Prostate gland (tissue), 2 donors: ENCODE data around the gene DYNLT2B. TPM values are rescaled to one million over a fixed set of nuclear protein-coding genes. Genes with fewer than 3 reads are reported as not detected.
A peak's percentile ranks its signal among the peaks of the same experiment; 100 is the strongest.
"Not testable (repeated sequence)": the region's sequence is repeated elsewhere in the genome, so short reads cannot be mapped to it uniquely, and the experiment has no call there.

ENCODE experiments used
- DNase-seq: peaks from one replicate; pipeline ENCODE4 v3.0.0-alpha.2; 2019; ENCODE audit warnings: low spot score
- H3K27ac ChIP-seq, 2 donors: fragments of 200-600 bp; sonication (generic); 2 replicates each; pipeline ENCODE4 v1.5.1; 2017 to 2019
- H3K27me3 ChIP-seq: fragments of 200-600 bp; sonication (generic); replicated peaks from 2 replicates; pipeline ENCODE4 v1.5.1; 2019; ENCODE audit not compliant: insufficient read depth
- H3K36me3 ChIP-seq, 2 donors: fragments of 200-600 bp; sonication (generic); 1 replicate in 1 of 2; 2 replicates in 1 of 2; pipeline versions ENCODE4 v1.5.1 to v1.8.1; 2017 to 2019
- H3K4me1 ChIP-seq: fragments of 200-600 bp; sonication (generic); replicated peaks from 2 replicates; pipeline ENCODE4 v1.5.1; 2019
- H3K4me3 ChIP-seq, 2 donors: fragments of 200-600 bp; sonication (generic); 2 replicates each; pipeline ENCODE4 v1.5.1; 2017 to 2019
- H3K9me3 ChIP-seq: fragments of 200-600 bp; sonication (generic); 2 replicates; pipeline ENCODE4 v1.5.1; 2017
- POLR2A ChIP-seq: fragments of 450-650 bp; IDR thresholded peaks from one replicate; pipeline ENCODE4 v1.6.1; 2016; ENCODE audit warnings: antibody characterized with exemption, mild to moderate bottlenecking
- POLR2AphosphoS5 ChIP-seq: sonication (generic); formaldehyde crosslinking; IDR thresholded peaks from one replicate; pipeline ENCODE4 v1.6.1; 2017; ENCODE audit warnings: antibody characterized with exemption
- WGBS: methylation state at CpG from one replicate; pipeline ENCODE4 v1.1.5; 2018; 5-methylcytosine and 5-hydroxymethylcytosine counted together
- intact Hi-C: fragments of 100-400 bp; cut with DNase I; formaldehyde crosslinking; loops from one replicate; pipeline ENCODE4 v1.14.2; 2022
- total RNA-seq, 2 donors: library from RNA; depleted of rRNA; stranded (reverse); fragments of >200 nt; gene quantifications; one replicate each; pipeline ENCODE4 v1.1.0, GENCODE V29; 2016
- TF ChIP-seq, protein P1 (sequence below), 4 experiments: fragments of 200-600 bp in 2 of 4; fragments of 450-650 bp in 2 of 4; sonication (generic) in 2 of 4; IDR thresholded peaks; 1 replicate in 3 of 4; 2 replicates in 1 of 4; pipeline ENCODE4 v1.5.1; 2016 to 2019; ENCODE audit warnings: antibody characterized with exemption in 4 of 4, mild to moderate bottlenecking in 2 of 4, moderate library complexity in 2 of 4

Gene DYNLT2B
- total RNA-seq, 2 donors from 2014 or later = 6.5 to 15.3 TPM

GRCh38 chr3:196323016-196323415 is 5.0 kb upstream of the DYNLT2B start:
- no peaks in the 10 kb centered on the region for H3K4me1 ChIP-seq
- no peaks in the 10 kb centered on the region for H3K27me3 ChIP-seq
- H3K27ac ChIP-seq = no peak overlapping the region
- TF ChIP-seq, protein P1, sequence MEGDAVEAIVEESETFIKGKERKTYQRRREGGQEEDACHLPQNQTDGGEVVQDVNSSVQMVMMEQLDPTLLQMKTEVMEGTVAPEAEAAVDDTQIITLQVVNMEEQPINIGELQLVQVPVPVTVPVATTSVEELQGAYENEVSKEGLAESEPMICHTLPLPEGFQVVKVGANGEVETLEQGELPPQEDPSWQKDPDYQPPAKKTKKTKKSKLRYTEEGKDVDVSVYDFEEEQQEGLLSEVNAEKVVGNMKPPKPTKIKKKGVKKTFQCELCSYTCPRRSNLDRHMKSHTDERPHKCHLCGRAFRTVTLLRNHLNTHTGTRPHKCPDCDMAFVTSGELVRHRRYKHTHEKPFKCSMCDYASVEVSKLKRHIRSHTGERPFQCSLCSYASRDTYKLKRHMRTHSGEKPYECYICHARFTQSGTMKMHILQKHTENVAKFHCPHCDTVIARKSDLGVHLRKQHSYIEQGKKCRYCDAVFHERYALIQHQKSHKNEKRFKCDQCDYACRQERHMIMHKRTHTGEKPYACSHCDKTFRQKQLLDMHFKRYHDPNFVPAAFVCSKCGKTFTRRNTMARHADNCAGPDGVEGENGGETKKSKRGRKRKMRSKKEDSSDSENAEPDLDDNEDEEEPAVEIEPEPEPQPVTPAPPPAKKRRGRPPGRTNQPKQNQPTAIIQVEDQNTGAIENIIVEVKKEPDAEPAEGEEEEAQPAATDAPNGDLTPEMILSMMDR (IDR thresholded peaks at IDR 0.05) = no peak
- TF ChIP-seq POLR2AphosphoS5 = no peak
- TF ChIP-seq POLR2A = no peak
- H3K4me3 ChIP-seq = no peak overlapping the region
- H3K36me3 ChIP-seq = no peaks in the 10 kb centered on the region
- intact Hi-C loops = no loop called here
- 95% methylated on average over 4 of the region's 4 CpGs for WGBS
- DNase-seq = no peak
- no peaks in the 10 kb centered on the region for H3K9me3 ChIP-seq

DNA sequence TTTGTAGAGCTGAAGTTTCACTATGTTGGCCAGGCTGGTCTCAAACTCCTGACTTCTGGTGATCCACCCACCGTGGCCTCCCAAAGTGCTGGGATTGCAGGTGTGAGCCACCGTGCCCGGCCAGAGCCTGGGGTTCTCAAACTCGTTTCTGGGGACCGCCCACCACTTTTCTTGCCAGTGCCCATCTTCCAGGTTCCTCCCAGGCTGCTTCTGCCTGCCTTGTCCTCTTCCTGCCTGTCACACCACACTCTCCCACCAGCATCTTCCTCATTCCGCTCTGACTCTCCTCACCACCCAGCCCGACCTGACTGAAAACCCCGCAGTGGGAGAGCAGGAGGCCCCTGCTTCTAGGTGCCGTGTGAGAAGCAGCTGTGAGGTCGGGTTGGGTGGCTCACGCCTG is 3.1 kb upstream of the DYNLT2B start:
- Histone ChIP-seq H3K27ac (no peak overlapping the region), H3K27me3 (no peaks in the 10 kb centered on the region), H3K4me1 (no peaks in the 10 kb centered on the region), H3K9me3 (no peaks in the 10 kb centered on the region), H3K36me3 (no peaks in the 10 kb centered on the region), H3K4me3 (no peak overlapping the region)
- TF ChIP-seq POLR2A (no peak), POLR2AphosphoS5 (no peak)
- TF ChIP-seq, protein P1 (IDR thresholded peaks at IDR 0.05) = no peak
- WGBS = 78% methylated on average over 11 of the region's 11 CpGs
- intact Hi-C loops = no loop called here
- DNase-seq = no peak

GRCh38 chr3:196320137-196320536 is 2.1 kb upstream of the DYNLT2B start:
- intact Hi-C loops = no loop called here
- WGBS = 77% methylated on average over 3 of the region's 3 CpGs
- no peaks in the 10 kb centered on the region for H3K9me3 ChIP-seq

GRCh38 chr3:196316799-196317686 is 997 bp downstream of the DYNLT2B start:
- intact Hi-C loops, H3K36me3 ChIP-seq, H3K27me3 ChIP-seq, H3K9me3 ChIP-seq, H3K4me1 ChIP-seq, DNase-seq: not testable (repeated sequence)
- peak overlapping the region; percentile 77 to 89 for H3K4me3 ChIP-seq
- 11% methylated on average over 9 of the region's 17 CpGs for WGBS
- peak overlapping the region; percentile 91 to 93 for H3K27ac ChIP-seq

More at GRCh38 chr3:196320137-196320536, 2.1 kb upstream of the DYNLT2B start:
- Histone ChIP-seq H3K27ac (no peak overlapping the region), H3K27me3 (no peaks in the 10 kb centered on the region), H3K36me3 (no peaks in the 10 kb centered on the region), H3K4me3 (no peak overlapping the region), H3K4me1 (no peaks in the 10 kb centered on the region)
- TF ChIP-seq POLR2A (no peak), POLR2AphosphoS5 (no peak)
- TF ChIP-seq, protein P1 (IDR thresholded peaks at IDR 0.05) = no peak
- no peak for DNase-seq

- no peaks in the 10 kb centered on the region for H3K36me3 ChIP-seq
- no peaks in the 10 kb centered on the region for H3K9me3 ChIP-seq
- H3K27me3 ChIP-seq = no peaks in the 10 kb centered on the region
- no peak overlapping the region for H3K4me3 ChIP-seq
- intact Hi-C loops = no loop called here
- no peak overlapping the region for H3K27ac ChIP-seq
- TF ChIP-seq POLR2AphosphoS5 (no peak), POLR2A (no peak)
- TF ChIP-seq, protein P1 (IDR thresholded peaks at IDR 0.05) = no peak
- no peak for DNase-seq
- WGBS = 81% methylated on average over 1 of the region's 1 CpG
- H3K4me1 ChIP-seq = no peaks in the 10 kb centered on the region
Observed at GRCh38 chr3:196315821-196316220, 2.2 kb downstream of the DYNLT2B start.
